ENCODE measurements around the gene UGCG.

- TF ChIP-seq CTCF (IDR thresholded peaks at IDR 0.05) (no peak), ZFX (IDR thresholded peaks at IDR 0.05; ENCODE audit: borderline replicate concordance) (no peak)
These were observed 41.8 kb downstream of the UGCG start for GRCh38 chr9:111938427-111938800.
